ENCODE measurements around the gene TSC22D3.
A peak's percentile ranks its signal among the peaks of the same experiment; 100 is the strongest.
"Not testable (repeated sequence)": the region's sequence is repeated elsewhere in the genome, so short reads cannot be mapped to it uniquely, and the experiment has no call there.

Gene TSC22D3

GRCh38 chrX:107712231-107713202, 63.1 kb downstream of the TSC22D3 start:
- no peak for DNase-seq (ENCODE audit: low read depth in 2 of 2)

- no peak for DNase-seq (ENCODE audit: low read depth in 2 of 2)
These were observed 63.9 kb downstream of the TSC22D3 start for GRCh38 chrX:107711521-107712181.

GRCh38 chrX:107710617-107711391, 64.8 kb downstream of the TSC22D3 start:
- DNase-seq (ENCODE audit: low read depth in 2 of 2): peak; percentile 57 to 62

- no peak for DNase-seq (ENCODE audit: low read depth in 2 of 2)
These were observed 66.3 kb downstream of the TSC22D3 start for GRCh38 chrX:107709266-107709806.

- DNase-seq (ENCODE audit: low read depth in 2 of 2): no peak
These were observed 66.8 kb downstream of the TSC22D3 start for GRCh38 chrX:107708762-107709161.

GRCh38 chrX:107707866-107708265, 67.7 kb downstream of the TSC22D3 start:
- DNase-seq (ENCODE audit: low read depth in 2 of 2): no peak

- no peak for DNase-seq (ENCODE audit: low read depth in 2 of 2)
These were observed 69.3 kb downstream of the TSC22D3 start for GRCh38 chrX:107706309-107706708.

- DNase-seq (ENCODE audit: low read depth in 2 of 2): no peak
These were observed 71.0 kb downstream of the TSC22D3 start for GRCh38 chrX:107704587-107704986.

- DNase-seq (ENCODE audit: low read depth in 2 of 2): no peak
These were observed 71.4 kb downstream of the TSC22D3 start for GRCh38 chrX:107704181-107704580.

GRCh38 chrX:107701493-107702121, 74.0 kb downstream of the TSC22D3 start:
- no peak for DNase-seq (ENCODE audit: low read depth in 2 of 2)

GRCh38 chrX:107700790-107701189, 74.8 kb downstream of the TSC22D3 start:
- DNase-seq (ENCODE audit: low read depth in 2 of 2): no peak

- no peak for DNase-seq (ENCODE audit: low read depth in 2 of 2)
These were observed 75.2 kb downstream of the TSC22D3 start for GRCh38 chrX:107700317-107700774.

- DNase-seq (ENCODE audit: low read depth in 2 of 2): no peak
These were observed 76.0 kb downstream of the TSC22D3 start for GRCh38 chrX:107699616-107700015.

GRCh38 chrX:107691024-107691448, 84.6 kb downstream of the TSC22D3 start:
- no peak for DNase-seq (ENCODE audit: low read depth in 2 of 2)

- no peak for DNase-seq (ENCODE audit: low read depth in 2 of 2)
These were observed 88.1 kb downstream of the TSC22D3 start for GRCh38 chrX:107687445-107687844.

- DNase-seq (ENCODE audit: low read depth in 2 of 2): no peak
These were observed 88.8 kb downstream of the TSC22D3 start for GRCh38 chrX:107686792-107687191.

- DNase-seq (ENCODE audit: low read depth in 2 of 2): no peak
These were observed 89.6 kb downstream of the TSC22D3 start for GRCh38 chrX:107686026-107686425.

GRCh38 chrX:107685586-107685985, 90.0 kb downstream of the TSC22D3 start:
- not testable (repeated sequence) for DNase-seq (ENCODE audit: low read depth in 2 of 2)

GRCh38 chrX:107684956-107685385, 90.6 kb downstream of the TSC22D3 start:
- no peak for DNase-seq (ENCODE audit: low read depth in 2 of 2)

GRCh38 chrX:107683931-107684330, 91.7 kb downstream of the TSC22D3 start:
- DNase-seq (ENCODE audit: low read depth in 2 of 2): no peak

Measured in fibroblast of skin of left quadriceps (primary cell).